Activated naive CD8-positive, alpha-beta T cell treated with anti-CD3 and anti-CD28 coated beads, Interleukin-2, amount 10 ng/mL, durations not matched to agents 7 days and 5 days (primary cell): ENCODE measurements around the gene FAM114A1. TPM values are rescaled to one million over a fixed set of nuclear protein-coding genes. Genes with fewer than 3 reads are reported as not detected.

Experiments used
- ATAC-seq: fragments of 150-1000 bp; cut with Tn5 transposase; one replicate; pipeline ENCODE4 v1.10.0; 2021; ENCODE audit warnings: low read depth, moderate library complexity
- POLR2A ChIA-PET: fragments of 350-600 bp; sonication (Branson Sonifier 250); formaldehyde crosslinking; loops from one replicate; lab custom pipeline; 2021; ENCODE audit warnings: antibody characterized with exemption; lab: Charles Lee
- DNase-seq: peaks from one replicate; pipeline ENCODE4 v3.0.0; 2021
- H3K27ac Mint-ChIP-seq: one replicate; pipeline ENCODE4 v1.8.0; 2022; ENCODE audit warnings: mild to moderate bottlenecking, mixed read lengths
- H3K27me3 Mint-ChIP-seq: one replicate; pipeline ENCODE4 v1.8.0; 2022; ENCODE audit warnings: mild to moderate bottlenecking, moderate library complexity, mixed read lengths
- H3K36me3 Mint-ChIP-seq: one replicate; pipeline ENCODE4 v1.8.0; 2021; ENCODE audit warnings: mild to moderate bottlenecking, mixed read lengths
- H3K4me1 Mint-ChIP-seq: one replicate; pipeline ENCODE4 v1.8.0; 2021; ENCODE audit warnings: mixed read lengths
- H3K4me3 Mint-ChIP-seq: one replicate; pipeline ENCODE4 v1.8.0; 2022; ENCODE audit warnings: mild to moderate bottlenecking, moderate library complexity, mixed read lengths
- H3K9me3 Mint-ChIP-seq: one replicate; pipeline ENCODE4 v1.8.0; 2021; ENCODE audit warnings: mixed read lengths
- total RNA-seq, 2 experiments: library from RNA; stranded (reverse); gene quantifications; one replicate each; pipeline ENCODE4 v1.2.3, GENCODE V29; 2021

The FAM114A1 gene
- under 1 TPM; 0.33 to 0.34 TPM for total RNA-seq

DNA sequence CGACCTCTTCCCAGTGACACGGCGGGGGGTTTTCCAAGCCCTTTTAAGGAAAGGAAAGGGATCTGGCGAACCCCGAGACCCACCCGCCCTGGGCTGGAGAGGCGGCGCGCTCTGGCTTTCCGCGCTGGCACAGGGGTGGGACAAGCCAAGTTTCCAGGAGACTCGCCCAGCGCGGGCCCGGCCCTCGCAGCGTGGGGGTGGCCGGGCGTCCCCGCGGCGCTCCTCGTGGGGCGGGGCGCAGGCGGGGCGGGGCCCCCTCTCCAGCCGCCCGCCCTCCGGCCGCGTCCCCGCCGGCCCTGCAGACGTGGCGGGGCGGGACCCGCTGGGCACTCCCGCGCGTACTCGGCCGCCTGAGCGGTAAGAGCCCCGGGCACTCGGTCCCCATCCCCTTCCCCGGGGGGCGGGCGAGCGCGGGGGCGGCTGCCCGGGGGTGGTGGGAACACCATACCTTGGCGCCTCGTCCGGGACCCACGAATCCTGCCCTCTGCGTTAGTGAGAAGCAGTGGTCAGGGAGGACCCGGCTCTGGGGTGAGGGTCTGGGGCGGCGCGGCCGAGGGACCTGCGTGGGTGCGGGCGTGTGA is at the start of gene FAM114A1:
Gene FAM114A1 (plus strand): TSS at position 329 of the 581 bp plus-strand sequence. CDS start 10,273 bp downstream, outside the sequence.
- Mint-ChIP-seq H3K36me3 (no peaks in the 10 kb centered on the region), H3K9me3 (no peaks in the 10 kb centered on the region), H3K4me3 (peak within 1 kb of the TSS; percentile 74), H3K4me1 (peaks cover 14% of the 10 kb centered on the region), H3K27ac (peak within 1 kb of the TSS; percentile 44), H3K27me3 (peaks cover 24% of the 10 kb centered on the region)
- POLR2A ChIA-PET: interaction anchor here (1.1 kb wide), 1 partner anchor 63 kb away, joined by 4 read pairs; no protein-coding TSS in a partner anchor
- ATAC-seq (peak; percentile 84), DNase-seq (peak; percentile 69)

- Mint-ChIP-seq H3K36me3 (peaks cover 11% of the 10 kb centered on the region), H3K4me1 (peaks cover 9% of the 10 kb centered on the region), H3K27ac (no peak overlapping the region), H3K9me3 (peaks cover 15% of the 10 kb centered on the region), H3K4me3 (no peak overlapping the region), H3K27me3 (peaks cover 3% of the 10 kb centered on the region)
- no peak for DNase-seq
- POLR2A ChIA-PET: no interaction called here
- ATAC-seq: no peak
Measured at GRCh38 chr4:38818441-38818976, 49.1 kb upstream of the FAM114A1 start.

DNA sequence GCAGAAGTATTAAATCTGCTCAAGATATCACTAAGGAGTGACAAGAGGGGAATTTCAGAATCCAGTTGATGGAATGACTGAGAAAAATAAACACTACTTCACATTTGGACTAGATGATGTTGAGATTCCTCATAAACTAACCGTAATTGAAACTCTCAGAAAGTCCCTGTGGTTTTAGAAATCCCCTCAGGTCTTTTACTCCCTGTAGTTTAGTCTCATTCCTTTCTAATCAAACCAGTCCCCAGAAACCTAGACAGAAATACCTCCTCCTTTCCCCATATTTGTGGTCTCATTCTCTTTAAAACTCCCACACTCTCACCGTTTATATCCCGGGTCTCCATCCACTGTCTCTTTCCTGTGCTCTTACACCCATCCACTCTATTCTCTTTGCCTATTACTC is 48.0 kb upstream of the FAM114A1 start:
- Mint-ChIP-seq H3K27me3 (peaks cover 3% of the 10 kb centered on the region), H3K4me1 (peaks cover 7% of the 10 kb centered on the region), H3K27ac (no peak overlapping the region), H3K9me3 (peaks cover 13% of the 10 kb centered on the region), H3K36me3 (peaks cover 10% of the 10 kb centered on the region), H3K4me3 (no peak overlapping the region)
- no peak for ATAC-seq
- no peak for DNase-seq
- POLR2A ChIA-PET: no interaction called here

DNA sequence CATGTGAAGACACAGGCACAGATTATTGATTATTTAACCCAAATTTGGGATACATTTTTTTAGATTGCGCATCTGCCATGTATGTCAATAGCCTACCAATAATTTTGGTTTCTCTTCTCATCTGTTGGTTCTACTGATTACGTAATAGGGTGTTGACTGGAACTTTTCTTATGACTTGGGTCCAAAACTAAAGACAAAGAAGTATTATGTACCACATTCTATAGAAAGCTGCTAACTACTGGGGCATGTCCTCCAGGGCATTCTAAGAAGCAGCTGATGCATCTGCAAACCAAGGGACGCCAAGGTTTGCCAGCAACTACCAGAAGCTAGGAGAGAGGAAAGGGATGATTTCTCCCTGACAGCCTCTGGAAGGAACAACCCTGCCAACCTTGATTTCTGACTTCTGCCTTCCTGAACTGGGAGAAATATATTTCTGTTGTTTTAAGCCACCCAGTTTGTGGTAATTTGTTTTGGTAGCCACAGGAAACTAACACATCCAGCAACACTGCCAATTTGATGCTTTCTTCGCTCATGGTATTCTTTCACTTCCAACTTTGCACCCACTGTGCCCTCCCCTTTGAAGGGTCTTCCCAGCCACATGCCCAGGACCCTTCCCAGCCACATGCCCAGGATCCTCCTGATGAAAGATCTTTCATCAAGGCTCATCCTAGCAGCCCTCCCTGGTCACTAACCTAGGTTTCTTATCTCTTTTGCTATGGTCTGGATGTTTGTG is 47.1 kb upstream of the FAM114A1 start:
- H3K27me3 Mint-ChIP-seq: peaks cover 2% of the 10 kb centered on the region
- H3K9me3 Mint-ChIP-seq: peaks cover 15% of the 10 kb centered on the region
- H3K36me3 Mint-ChIP-seq: peaks cover 8% of the 10 kb centered on the region
- H3K4me3 Mint-ChIP-seq: no peak overlapping the region
- no peak for ATAC-seq
- POLR2A ChIA-PET: interaction anchor here (0.6 kb wide), 1 partner anchor 65 kb away, joined by 3 read pairs; no protein-coding TSS in a partner anchor
- H3K4me1 Mint-ChIP-seq: peaks cover 7% of the 10 kb centered on the region
- DNase-seq: no peak
- peak overlapping the region; percentile 48 for H3K27ac Mint-ChIP-seq

DNA sequence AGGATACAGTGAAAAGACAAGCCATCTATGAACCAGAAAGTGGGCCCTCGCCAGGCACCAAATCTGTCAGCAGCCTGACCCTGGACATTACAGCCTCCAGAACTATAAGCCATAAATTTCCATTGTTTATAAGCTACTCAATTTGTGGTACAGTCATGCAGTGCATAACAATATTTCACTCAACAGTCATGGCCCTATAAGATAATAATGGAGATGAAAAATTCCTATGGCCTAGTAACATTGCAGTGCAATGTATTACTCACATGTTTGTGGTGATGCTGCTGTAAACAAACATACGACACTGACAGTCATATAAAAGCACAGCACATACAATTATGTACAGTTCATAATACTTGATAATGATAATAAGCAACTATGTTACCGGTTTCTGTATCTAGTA is 45.9 kb upstream of the FAM114A1 start:
- H3K27me3 Mint-ChIP-seq: no peaks in the 10 kb centered on the region
- H3K4me3 Mint-ChIP-seq: no peak overlapping the region
- POLR2A ChIA-PET: no interaction called here
- H3K9me3 Mint-ChIP-seq: peaks cover 18% of the 10 kb centered on the region
- ATAC-seq: no peak
- H3K36me3 Mint-ChIP-seq: peaks cover 10% of the 10 kb centered on the region
- peaks cover 7% of the 10 kb centered on the region for H3K4me1 Mint-ChIP-seq
- no peak overlapping the region for H3K27ac Mint-ChIP-seq
- DNase-seq: no peak

DNA sequence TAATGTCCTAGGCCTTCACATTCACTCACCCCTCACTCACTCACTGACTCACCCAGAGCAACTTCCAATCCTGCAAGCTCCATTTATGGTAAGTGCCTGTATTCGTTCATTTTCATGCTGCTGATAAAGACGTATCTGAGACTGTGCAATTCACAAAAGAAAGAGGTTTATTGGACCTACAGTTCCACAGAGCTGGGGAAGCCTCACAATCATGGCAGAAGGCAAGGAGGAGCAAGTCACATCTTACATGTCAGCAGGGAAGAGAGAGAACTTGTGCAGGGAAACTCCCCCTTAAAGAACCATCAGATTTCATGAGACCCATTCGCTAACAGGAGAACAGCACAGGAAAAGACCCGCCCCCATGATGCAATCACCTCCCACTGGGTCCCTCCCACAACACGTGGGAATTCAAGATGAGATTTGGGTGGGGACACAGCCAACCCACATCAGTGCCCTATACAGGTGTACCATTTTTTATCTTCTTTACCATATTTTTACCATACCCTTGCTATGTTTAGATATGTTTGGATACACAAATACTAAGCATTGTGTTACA is 44.8 kb upstream of the FAM114A1 start:
- Mint-ChIP-seq H3K4me1 (peaks cover 7% of the 10 kb centered on the region), H3K4me3 (no peak overlapping the region), H3K9me3 (peaks cover 18% of the 10 kb centered on the region), H3K36me3 (peaks cover 12% of the 10 kb centered on the region), H3K27me3 (no peaks in the 10 kb centered on the region), H3K27ac (no peak overlapping the region)
- POLR2A ChIA-PET: no interaction called here
- DNase-seq: no peak
- no peak for ATAC-seq

GRCh38 chr4:38823766-38824165 is 43.8 kb upstream of the FAM114A1 start:
- Mint-ChIP-seq H3K4me3 (no peak overlapping the region), H3K27ac (no peak overlapping the region), H3K4me1 (peaks cover 7% of the 10 kb centered on the region), H3K27me3 (no peaks in the 10 kb centered on the region), H3K36me3 (peaks cover 12% of the 10 kb centered on the region), H3K9me3 (peaks cover 18% of the 10 kb centered on the region)
- POLR2A ChIA-PET: no interaction called here
- no peak for DNase-seq
- no peak for ATAC-seq

GRCh38 chr4:38829237-38829636 is 38.4 kb upstream of the FAM114A1 start:
- Mint-ChIP-seq H3K27me3 (no peaks in the 10 kb centered on the region), H3K36me3 (peaks cover 11% of the 10 kb centered on the region), H3K4me1 (peaks cover 2% of the 10 kb centered on the region), H3K4me3 (no peak overlapping the region), H3K9me3 (peaks cover 13% of the 10 kb centered on the region), H3K27ac (no peak overlapping the region)
- ATAC-seq: no peak
- no peak for DNase-seq
- POLR2A ChIA-PET: no interaction called here

DNA sequence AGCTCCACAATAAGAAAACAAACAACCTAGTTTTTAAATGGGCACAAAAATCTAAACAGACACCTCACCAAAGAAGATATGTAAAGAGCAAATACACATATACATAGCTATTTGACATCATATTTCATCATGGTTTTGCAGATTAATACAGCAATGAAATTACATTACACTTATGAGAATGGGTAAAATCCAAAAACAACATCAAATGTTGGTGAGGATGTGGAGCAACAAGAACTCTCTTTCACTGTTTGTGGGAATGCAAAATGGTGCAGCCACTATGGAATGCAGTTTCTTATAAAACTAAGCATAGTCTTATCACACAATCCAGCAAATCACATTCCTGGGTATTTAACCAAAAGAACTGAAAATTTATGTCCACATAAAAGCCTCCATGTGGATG is 36.0 kb upstream of the FAM114A1 start:
- POLR2A ChIA-PET: no interaction called here
- peaks cover 10% of the 10 kb centered on the region for H3K9me3 Mint-ChIP-seq
- no peak for DNase-seq
- no peak for ATAC-seq
- peaks cover 14% of the 10 kb centered on the region for H3K36me3 Mint-ChIP-seq
- no peaks in the 10 kb centered on the region for H3K27me3 Mint-ChIP-seq
- no peak overlapping the region for H3K4me3 Mint-ChIP-seq
- no peak overlapping the region for H3K27ac Mint-ChIP-seq
- H3K4me1 Mint-ChIP-seq: peaks cover 2% of the 10 kb centered on the region

GRCh38 chr4:38832206-38832605 is 35.4 kb upstream of the FAM114A1 start:
- Mint-ChIP-seq H3K4me3 (no peak overlapping the region), H3K27ac (no peak overlapping the region)
- POLR2A ChIA-PET: interaction anchor here (0.5 kb wide), 1 partner anchor 28 kb away, joined by 3 read pairs; no protein-coding TSS in a partner anchor

GRCh38 chr4:38832624-38833528 is 34.7 kb upstream of the FAM114A1 start:
- ATAC-seq (no peak), DNase-seq (no peak)
- POLR2A ChIA-PET: interaction anchor here (0.5 kb wide), 2 partner anchors 26 to 27 kb away, joined by 3 read pairs; no protein-coding TSS in a partner anchor
- Mint-ChIP-seq H3K27ac (no peak overlapping the region), H3K27me3 (no peaks in the 10 kb centered on the region), H3K36me3 (peaks cover 20% of the 10 kb centered on the region), H3K4me3 (no peak overlapping the region), H3K9me3 (peaks cover 12% of the 10 kb centered on the region), H3K4me1 (peaks cover 11% of the 10 kb centered on the region)

More at GRCh38 chr4:38832206-38832605, 35.4 kb upstream of the FAM114A1 start:
- Mint-ChIP-seq H3K27me3 (no peaks in the 10 kb centered on the region), H3K36me3 (peaks cover 17% of the 10 kb centered on the region), H3K4me1 (peaks cover 5% of the 10 kb centered on the region), H3K9me3 (peaks cover 12% of the 10 kb centered on the region)
- DNase-seq: no peak
- ATAC-seq: no peak

DNA sequence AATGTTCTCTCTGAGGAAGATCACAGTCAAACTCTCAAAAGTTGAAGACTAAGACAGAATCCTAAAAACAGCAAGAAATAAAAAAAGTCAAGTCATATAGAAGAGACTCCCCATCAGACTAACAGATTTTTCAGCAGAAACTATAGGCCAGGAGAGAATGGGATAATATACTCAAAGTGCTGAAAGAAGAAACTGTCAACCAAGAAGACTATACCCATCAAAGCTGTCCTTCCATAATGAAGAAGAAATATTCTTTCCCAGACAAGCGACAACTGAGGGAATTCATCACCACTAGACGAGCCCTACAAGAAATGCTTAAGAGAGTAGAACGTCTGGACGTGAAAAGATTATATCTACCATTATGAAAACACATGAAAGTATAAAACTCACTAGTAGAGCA is 33.0 kb upstream of the FAM114A1 start:
- Mint-ChIP-seq H3K27ac (no peak overlapping the region), H3K27me3 (no peaks in the 10 kb centered on the region), H3K9me3 (peaks cover 12% of the 10 kb centered on the region), H3K4me3 (no peak overlapping the region), H3K4me1 (peaks cover 20% of the 10 kb centered on the region), H3K36me3 (peaks cover 24% of the 10 kb centered on the region)
- POLR2A ChIA-PET: no interaction called here
- DNase-seq: no peak
- ATAC-seq: no peak

- peaks cover 20% of the 10 kb centered on the region for H3K4me1 Mint-ChIP-seq
- H3K27ac Mint-ChIP-seq: no peak overlapping the region
- H3K4me3 Mint-ChIP-seq: no peak overlapping the region
- ATAC-seq (no peak), DNase-seq (no peak)
- H3K36me3 Mint-ChIP-seq: peaks cover 23% of the 10 kb centered on the region
- H3K9me3 Mint-ChIP-seq: peaks cover 10% of the 10 kb centered on the region
- POLR2A ChIA-PET: no interaction called here
- no peaks in the 10 kb centered on the region for H3K27me3 Mint-ChIP-seq
Measured at GRCh38 chr4:38837334-38837733, 30.3 kb upstream of the FAM114A1 start.
